Measurements from ENCODE around the gene GPLD1.
"Not testable (repeated sequence)": the region's sequence is repeated elsewhere in the genome, so short reads cannot be mapped to it uniquely, and the experiment has no call there.

GPLD1 gene, protein sequence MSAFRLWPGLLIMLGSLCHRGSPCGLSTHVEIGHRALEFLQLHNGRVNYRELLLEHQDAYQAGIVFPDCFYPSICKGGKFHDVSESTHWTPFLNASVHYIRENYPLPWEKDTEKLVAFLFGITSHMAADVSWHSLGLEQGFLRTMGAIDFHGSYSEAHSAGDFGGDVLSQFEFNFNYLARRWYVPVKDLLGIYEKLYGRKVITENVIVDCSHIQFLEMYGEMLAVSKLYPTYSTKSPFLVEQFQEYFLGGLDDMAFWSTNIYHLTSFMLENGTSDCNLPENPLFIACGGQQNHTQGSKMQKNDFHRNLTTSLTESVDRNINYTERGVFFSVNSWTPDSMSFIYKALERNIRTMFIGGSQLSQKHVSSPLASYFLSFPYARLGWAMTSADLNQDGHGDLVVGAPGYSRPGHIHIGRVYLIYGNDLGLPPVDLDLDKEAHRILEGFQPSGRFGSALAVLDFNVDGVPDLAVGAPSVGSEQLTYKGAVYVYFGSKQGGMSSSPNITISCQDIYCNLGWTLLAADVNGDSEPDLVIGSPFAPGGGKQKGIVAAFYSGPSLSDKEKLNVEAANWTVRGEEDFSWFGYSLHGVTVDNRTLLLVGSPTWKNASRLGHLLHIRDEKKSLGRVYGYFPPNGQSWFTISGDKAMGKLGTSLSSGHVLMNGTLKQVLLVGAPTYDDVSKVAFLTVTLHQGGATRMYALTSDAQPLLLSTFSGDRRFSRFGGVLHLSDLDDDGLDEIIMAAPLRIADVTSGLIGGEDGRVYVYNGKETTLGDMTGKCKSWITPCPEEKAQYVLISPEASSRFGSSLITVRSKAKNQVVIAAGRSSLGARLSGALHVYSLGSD
- 1.5 reads per million for total RNA-seq

DNA sequence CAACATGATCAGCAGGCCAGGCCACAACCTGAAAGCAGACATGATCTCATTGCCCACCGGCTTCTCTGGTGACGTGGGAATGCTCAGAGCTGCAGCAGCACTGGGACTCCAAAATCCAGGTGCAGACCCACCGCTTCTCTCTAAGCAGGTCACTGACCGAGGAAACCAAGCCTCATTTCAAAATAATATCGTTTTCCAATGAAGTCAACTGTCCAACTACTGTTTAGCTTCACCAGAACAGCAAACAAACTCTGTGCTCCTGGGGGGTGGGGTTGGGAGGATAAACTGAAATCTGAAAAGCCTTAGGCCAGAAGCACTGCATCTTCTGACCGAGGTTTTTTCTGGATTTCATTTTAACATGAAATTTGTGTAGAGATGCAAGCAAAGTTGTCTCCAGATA, at the start of gene GPLD1:
Gene GPLD1, minus strand, starts transcription at position 109 of the 400 bp plus-strand sequence. Its CDS starts 67 bp downstream, at position 42.
- DNase-seq = no peak

DNA sequence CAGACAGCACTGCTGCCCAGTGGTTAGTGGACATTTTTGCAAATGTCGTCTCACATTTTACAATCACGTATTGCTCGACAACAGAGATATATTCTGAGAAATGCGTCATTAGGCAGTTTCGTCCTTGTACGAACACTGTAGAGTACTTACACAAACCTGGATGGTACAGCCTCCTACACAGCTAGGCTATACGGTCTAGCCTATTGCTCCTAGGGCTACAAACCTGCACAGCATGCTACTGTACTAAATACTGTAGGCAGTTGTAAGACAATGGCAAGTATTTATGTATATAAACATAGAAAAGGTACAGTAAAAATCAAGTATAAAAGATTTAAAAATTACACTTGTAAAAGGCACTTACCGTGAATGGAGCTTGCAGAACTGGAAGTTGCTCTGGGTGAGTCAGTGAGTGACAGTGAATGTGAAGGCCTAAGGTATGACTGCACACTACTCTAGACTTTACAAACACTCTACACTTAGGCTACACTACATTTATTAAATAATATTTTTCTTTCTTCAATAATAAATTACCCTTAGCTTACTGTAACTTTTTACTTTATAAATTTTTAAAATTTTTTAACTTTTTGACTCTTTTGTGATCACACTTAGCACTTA, 48.5 kb upstream of the GPLD1 start:
- no peak for DNase-seq

DNA sequence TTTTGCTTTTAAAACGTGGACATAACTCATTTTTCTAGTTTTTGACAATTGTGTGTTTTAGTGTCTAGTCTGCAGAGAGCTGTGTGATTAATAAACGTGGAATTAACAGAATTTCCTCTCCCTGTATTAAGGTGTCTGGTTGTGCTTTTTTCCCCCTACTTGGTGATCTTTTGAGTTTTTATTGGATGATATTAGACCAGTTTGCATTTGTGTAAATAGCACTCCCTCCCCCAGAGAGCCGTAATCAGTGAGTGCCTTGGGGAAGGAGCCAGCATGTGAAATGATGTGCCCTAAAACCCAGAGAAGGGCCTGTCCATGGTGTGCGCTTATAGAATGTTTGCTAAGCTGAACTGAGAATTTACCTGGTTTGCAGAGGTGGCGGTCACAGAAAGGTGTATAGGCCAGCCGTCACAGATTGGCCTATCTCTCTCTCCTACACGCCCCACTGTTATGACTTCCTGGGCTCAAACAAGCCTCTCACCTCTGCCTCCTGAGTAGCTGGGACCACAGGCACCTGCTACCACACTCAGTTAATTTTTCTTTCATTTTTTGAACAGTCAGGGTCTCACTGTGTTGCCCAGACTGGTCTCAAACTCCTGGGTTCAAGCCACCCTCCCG, 47.8 kb upstream of the GPLD1 start:
- no peak for DNase-seq

DNA sequence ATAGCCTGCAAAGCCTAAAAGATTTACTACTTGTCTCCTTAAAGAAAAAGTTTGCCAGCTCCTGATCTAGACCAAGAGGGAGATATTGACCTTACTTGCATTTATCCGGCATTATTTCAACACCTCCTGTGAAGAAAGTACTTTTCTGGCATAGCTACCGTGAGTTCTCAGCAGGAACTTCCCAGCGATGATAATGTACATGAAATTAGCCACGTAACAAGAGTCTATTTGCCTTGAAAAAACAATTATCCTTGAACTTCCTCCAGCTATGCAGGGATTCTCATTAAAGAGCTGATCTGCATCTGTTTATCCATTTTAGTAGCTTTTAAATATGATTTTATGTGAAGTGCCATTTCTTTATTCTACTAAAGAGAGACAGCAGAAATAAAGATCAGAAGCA, 47.1 kb upstream of the GPLD1 start:
- DNase-seq = no peak

DNA sequence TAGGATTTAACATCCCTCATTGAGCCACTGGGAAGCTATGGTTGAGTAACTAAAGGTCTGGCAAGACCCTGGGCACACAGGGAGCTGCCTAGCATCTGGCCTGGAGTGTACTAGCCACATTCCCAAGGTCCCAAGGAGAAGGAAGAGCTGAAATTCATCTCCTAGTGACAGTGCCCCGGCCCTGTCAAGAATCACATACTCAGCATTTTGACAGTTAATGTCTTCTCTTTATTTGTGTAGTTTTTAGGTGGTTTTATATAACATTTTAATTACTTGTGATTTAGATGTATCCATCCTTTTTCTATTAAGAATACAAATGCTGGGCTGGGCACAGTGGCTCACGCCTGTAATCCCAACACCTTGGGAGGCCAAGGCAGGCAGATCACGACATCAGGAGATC, 45.8 kb upstream of the GPLD1 start:
- no peak for DNase-seq

DNA sequence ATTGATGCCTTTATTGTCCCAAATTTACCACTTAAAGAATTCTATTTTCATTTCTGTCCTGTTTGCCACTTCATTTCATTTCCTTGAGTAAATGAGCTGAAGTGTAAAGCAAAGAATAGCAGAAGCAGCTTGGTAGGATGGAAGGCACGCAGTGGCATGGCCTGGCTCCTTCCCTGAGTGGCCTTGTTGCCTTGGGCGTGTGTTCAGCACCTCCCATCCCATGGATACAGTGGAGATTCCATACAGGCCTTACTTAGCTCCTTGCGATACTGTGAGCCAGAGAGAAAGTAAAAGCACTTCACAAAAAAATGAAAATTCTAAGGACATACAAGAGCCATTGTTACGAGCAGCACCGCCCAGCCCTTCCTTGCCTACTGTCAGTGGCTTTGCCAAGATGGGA, 45.0 kb upstream of the GPLD1 start:
- DNase-seq = no peak

DNA sequence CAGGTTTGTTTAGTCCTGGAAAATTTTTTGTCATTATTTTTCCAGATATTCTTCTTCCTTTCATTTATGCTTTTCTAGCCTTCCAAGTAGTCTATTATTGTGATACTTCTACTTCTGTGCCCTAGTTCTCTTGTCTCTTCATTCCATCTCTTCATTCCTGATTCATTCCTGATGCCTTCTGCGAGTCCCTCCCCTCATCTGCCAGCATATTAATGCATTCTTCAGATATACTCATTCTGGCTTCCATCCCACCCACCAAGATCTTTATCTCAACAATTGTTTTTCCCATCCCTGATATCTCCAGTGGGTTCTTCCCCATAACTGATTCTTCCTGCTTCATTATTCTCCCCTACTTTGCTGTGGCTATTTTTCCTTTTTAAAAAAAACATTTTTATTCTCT, 40.6 kb upstream of the GPLD1 start:
- DNase-seq = no peak

DNA sequence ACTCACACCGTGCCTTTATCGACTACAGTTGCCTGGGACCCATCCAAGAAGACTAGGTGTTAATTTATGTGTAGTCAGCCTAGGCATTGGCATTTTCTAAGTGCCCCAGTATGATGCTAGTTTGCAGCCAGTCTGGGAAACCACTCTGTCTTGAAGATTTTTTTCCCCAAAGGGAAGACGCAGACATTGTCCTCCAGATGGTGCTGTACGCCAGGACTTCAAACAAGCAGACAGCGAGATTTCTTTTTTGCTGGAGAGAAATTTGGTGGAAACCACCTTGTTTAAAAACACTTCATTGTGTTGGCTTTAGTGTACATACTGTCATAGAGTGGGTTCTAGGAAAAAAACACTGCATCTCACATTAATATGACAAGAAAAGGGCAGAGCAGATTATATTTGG, 35.4 kb upstream of the GPLD1 start:
- DNase-seq = no peak

DNA sequence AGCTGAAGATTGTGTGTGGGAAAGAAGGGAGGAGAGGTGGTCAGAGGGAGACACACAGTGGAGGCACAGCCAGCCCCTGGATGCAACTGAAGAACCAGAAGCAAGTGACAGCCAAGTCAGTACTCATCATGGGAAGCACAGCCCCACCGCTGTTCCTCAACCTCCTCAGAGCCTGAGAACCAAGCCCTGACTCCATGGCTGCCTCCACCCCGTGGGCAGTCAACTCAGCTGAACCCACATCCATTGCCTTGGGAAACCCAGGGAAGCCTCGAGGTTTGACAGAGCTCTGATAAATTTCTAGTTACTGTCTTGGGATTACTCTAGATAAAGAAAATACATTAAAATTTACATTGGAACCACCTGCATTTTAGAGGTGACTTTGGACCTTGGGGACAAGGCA, 35.0 kb upstream of the GPLD1 start:
- DNase-seq = no peak

DNA sequence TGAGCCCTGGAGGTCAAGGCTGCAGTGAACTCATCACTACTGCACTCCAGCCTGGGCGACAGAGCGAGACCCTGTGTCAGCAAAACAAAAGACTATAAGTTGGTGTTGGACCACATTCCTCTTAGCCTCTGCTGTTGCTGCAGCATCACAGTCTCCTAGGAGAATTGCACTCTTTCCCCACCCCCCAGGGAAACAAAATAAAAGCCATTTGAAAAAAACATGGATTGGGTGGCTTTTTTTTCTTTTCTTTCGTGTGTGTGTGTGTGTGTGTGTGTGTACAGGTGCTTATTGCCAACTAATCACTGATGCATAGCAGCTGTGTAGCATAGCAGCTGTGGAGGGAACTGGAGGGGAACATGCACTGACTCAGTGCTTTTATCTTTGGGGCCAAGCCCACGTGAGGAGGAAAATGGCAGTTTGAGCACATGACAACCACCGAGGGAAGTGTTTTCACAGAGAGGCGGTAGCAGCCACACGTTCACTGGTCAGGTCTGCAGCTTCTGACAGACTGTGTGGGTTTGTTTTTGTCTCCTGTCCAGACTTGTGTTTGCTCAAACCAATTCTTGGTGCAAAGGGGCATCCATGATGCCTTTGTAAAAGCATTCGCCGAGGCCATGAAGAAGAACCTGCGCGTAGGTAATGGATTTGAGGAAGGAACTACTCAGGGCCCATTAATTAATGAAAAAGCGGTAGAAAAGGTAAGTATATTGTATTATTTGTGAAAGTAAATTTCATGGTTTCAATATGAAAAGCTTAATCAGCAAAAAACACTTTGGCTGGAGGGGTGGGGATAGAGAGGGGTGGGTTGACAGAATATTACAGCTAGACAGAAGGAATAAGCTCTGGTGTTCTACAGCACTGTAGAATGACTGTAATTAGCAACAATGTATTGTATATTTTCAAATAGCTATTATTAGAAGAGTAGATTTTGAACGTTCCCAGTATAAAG, 33.1 kb upstream of the GPLD1 start:
- DNase-seq = no peak

DNA sequence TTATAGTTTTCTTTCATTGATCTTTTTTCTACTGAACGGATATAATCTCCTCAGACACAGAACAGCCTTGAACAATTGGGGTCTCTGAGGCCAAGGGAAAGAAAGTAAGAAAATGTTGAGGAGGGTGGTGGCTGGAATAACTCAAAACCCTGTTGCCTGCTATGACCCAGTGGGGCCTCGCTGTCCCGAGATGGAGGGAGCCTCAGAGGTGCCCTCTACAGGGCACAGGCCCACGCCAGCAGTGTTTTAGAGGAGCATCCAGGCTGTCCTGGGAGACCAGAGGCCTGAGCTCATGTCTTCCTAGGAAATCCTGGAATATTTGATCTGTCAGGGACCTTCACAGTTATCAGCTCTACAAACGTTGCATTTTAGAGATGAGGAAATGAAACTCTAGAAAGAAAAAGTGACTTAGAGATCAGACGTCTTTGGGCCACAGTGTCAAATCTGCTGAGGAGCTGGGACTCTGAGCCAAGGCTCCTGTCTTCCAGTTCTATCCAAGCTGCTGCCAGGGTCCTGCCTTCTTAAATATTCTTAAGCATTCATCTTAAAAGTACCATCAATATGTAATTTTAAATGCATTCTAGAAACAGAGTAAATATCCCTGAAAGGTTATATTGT, 31.7 kb upstream of the GPLD1 start:
- DNase-seq = no peak

DNA sequence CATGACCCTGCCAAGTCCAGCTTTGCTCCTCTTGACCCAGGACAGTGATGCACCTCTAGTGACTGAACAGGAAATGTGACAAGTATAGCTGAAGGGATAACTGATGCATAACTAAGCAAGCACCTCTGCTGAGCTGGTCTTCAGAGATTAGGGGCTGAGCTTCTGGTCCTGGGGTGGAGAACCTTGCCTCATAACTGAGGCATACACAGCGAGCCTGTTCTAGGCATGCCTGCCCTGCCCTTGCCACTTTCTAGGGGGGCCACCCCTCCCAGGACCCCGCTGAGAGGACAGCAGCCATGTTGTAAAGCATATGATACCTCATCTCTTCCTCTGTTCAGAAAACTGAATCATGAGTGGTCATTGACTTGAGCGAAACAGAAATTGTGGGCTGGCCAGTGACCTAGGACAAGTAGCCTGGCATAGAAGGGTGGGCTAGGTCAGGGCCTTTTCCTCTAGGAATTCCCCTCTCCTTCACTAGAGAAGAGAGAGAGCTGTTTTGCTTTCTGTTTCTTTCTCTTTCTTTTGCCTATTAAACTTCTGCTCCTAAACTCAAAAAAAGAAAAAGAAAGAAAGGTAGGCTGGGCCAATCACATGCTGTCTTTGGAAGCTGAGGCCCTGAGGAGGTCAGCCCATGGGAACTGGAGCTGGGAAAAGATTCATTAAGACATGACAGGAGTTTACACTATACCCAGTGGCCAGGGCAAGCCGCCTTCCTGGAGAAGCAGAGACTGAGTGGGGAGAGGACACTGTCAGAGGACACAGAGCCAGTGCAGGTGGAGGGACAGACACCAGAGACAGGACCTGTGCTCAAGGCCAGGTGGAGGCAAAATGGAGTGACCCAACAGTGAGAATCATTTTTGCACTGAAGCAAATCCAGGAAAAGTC, 28.5 kb upstream of the GPLD1 start:
- no peak for DNase-seq

DNA sequence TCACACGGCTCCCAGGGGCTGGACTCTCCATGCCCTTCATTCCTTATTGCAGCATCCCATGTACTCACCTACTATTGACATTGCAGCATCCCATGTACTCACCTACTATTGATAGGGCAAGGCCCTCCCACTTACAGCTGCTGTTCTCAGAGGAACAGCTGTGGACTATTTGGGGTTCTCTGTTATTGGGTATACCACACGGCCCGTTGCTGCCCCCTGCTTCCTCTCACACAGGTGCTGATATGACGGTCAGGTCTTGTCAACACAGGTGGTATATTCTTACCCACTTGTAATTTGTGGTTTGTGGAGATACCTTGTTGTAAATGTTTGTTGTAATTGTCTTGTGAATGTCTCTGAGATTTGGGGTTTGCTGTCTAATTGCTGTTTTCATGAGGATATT, 24.2 kb upstream of the GPLD1 start:
- no peak for DNase-seq

DNA sequence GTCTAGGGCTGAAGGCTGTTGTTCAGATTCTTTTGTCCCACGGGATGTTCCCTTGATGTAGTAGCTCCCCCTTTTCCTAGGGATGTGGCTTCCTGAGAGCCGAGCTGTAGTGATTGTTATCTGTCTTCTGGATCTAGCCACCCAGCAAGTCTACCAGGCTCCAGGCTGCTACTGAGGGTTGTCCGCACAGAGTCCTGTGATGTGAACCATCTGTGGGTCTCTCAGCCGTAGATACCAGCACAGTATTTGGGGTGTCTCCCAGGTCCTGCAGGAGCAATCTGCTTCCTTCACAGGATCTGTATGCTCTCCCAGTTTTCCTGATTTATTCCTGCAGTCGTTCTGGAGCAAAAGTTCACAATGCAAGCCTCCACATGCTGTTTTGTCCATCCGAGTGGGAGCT, 22.6 kb upstream of the GPLD1 start:
- not testable (repeated sequence) for DNase-seq

DNA sequence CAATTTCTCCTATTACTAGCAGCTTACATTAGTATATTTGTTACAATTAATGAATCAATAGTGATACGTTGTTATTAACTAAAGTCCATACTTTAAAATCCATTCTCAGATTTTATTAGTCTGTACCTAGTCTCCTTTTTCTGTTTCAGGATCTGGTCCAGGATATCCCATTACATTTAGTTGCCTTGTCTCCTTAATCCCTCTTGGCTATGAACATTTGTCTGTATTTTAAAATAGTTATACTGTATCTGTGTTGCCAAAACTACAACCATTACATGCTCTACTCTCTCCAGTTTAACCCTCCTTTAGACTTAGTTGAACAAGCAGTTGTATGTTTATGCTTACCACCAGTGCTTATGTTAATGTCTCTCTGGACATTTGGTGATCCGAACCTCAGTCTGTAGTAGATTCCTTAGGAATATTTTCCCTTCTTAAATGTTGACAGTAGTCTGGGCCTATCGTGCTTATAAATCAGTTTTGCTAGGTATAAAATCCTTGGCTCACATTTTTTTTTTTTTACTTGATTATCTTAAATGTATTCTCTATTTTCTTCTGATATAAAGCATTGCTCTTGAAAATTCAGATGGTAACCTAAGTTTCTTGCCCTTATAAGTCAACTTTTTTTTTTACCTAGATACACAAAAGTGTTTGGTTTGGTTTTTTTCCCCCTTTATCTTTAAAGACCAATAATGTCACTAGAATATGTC, 17.6 kb upstream of the GPLD1 start:
- no peak for DNase-seq

DNA sequence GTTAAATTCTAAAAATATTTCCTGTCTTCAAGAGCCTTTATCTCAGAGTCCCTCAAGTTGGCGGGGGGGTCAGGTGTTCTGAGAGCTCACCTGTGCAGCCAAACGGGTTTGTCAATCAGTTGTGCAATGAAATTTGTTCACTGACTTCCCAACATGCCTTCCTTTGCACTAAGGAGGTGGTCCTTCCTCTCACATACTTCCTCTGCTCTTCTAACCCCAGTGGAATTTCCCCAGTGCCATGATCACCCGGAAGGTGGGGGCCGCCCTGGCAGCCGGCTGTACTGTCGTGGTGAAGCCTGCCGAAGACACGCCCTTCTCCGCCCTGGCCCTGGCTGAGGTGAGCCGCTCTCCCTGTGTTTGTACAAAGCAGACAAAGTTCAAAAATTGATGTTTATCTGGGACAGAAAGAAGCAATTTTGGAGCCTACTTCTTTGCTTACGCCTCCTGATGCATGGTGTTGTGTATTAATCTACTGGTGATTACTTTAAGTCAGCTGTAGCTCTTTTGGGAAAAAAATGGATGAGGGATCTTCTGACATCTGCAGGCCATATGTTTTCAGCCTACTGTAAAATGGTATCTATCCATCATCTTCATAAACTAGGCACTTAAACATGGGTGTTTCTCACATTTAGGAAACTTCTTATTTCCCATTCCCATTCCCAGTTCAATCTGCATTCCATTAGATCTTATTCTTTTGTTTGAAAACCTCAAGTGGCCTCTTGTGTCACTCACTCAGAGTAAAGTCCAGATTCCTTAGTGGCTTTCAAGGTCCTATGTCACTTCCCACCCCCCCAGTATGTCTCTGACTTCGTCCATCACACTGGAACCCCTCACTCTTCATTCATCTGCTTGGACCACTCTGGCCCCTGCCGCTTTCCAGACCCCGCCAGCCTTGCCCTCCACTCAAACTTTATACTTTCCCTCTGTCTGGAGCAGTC, 15.5 kb upstream of the GPLD1 start:
- DNase-seq = no peak

DNA sequence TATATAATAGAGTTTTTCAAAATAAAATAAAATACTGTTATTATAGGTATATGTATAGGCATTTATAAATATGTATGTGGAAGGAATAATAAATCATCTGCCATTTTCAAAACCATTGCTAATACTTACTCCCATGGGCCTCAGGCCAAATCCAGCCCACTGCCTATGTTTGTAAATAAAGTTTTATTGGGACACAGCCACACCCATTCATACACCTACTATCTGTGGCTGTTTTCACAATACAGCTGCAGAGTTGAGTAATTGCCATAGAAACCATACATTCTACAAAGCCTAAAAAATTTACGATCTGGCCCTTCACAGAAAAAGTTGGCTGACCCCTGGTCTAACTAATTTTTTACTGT, 14.9 kb upstream of the GPLD1 start:
- no peak for DNase-seq

DNA sequence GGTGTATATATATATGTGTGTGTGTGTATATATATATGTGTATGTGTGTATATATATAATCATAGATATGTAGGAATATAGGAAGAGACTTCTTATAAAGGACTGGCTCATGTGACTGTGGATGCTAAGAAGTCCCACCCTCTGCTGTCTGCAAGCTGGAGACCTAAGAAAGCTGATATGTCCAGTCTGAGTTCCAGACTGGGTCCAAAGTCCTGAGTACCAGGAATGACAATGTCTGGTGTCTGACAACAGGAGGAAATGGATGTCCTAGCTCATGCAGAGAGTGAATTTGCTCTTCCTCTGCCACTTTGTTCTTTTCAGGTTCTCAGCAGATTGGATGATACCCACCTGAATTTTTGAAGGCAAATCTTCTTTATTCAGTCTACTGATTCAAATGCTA, 12.5 kb upstream of the GPLD1 start:
- DNase-seq = no peak

DNA sequence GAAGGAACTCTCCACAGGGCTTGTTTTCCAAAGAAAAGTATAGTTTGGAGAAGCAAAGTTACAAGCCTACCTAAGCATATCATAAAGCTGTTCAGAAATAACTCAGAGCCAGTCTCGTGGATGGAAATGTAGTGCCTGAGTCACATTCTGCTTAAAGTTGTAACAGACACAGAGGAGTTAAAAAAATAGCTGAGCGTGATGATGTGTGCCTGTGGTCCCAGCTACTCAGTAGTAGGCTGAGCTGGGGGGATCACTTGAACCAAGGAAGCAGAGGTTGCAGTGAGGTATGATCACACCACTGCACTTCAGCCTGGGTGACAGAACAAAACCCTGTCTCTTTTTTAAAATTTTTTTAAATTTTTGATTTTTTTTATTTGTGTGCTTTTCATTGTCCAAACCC, 12.0 kb upstream of the GPLD1 start:
- DNase-seq = no peak

Data from effector CD4-positive, alpha-beta T cell (primary cell).